SK-N-SH (cell line): ENCODE measurements around the gene CDH13.

Experiments used
- ELF1 ChIP-seq: IDR thresholded peaks from 2 replicates; pipeline ENCODE4 v1.4.0; 2012
- EP300 ChIP-seq, 2 experiments: IDR thresholded peaks; 2 replicates each; pipeline versions ENCODE4 v1.4.0 to v1.6.1; 2012; ENCODE audit warnings: borderline replicate concordance in 1 of 2, low read depth in 1 of 2, low read length in 1 of 2
- EZH2phosphoT487 ChIP-seq: fragments of 200-600 bp; sonication (generic); IDR thresholded peaks from 2 replicates; pipeline ENCODE4 v1.6.1; 2017; ENCODE audit warnings: low read depth, mixed run types, mild to moderate bottlenecking, antibody characterized with exemption, moderate library complexity, borderline replicate concordance
- GABPA ChIP-seq: IDR thresholded peaks from 2 replicates; pipeline ENCODE4 v1.4.0; 2012; ENCODE audit warnings: low read depth, mild to moderate bottlenecking
- MXI1 ChIP-seq: IDR thresholded peaks from 2 replicates; pipeline ENCODE4 v1.6.1; 2012; ENCODE audit warnings: mild to moderate bottlenecking, low read depth, low read length, improper control_type of control experiment
- NFIC ChIP-seq: IDR thresholded peaks from 2 replicates; pipeline ENCODE4 v1.4.0; 2012; ENCODE audit warnings: borderline replicate concordance
- SIN3A ChIP-seq: IDR thresholded peaks from 2 replicates; pipeline ENCODE4 v1.6.1; 2012; ENCODE audit warnings: low read depth, mild to moderate bottlenecking, low read length, moderate library complexity, borderline replicate concordance
- TF ChIP-seq, protein P1 (sequence below): fragments of 200-600 bp; sonication (generic); IDR thresholded peaks from 2 replicates; pipeline ENCODE4 v1.6.1; 2017; ENCODE audit warnings: antibody characterized with exemption, mild to moderate bottlenecking, moderate library complexity
- TF ChIP-seq, protein P2 (sequence below): IDR thresholded peaks from 2 replicates; pipeline ENCODE4 v1.6.1; 2012; ENCODE audit warnings: mild to moderate bottlenecking, low read depth, low read length, moderate library complexity
- TF ChIP-seq, protein P3 (sequence below): IDR thresholded peaks from 2 replicates; pipeline ENCODE4 v1.4.0; 2012; ENCODE audit warnings: low read depth, borderline replicate concordance

DNA sequence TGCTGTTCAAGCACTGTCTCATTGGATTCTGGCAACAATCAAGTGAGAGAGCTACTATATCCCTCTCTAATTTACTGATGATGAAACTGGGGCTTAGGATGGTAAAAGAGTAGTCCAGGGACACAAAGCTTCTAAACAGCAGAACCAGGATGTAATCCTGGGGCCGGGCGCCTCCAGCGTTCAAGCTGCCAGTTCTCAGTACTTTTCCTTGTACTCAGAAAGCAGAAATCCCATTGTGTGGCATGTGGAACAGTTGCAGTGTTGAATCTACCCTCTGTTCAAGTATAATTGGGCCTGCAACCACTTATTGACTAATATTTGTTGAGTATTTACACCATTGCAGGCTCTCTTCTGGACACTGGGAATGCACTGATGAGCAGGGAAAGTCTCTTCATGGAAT is 14.5 kb upstream of the CDH13 start:
- TF ChIP-seq EP300 (IDR thresholded peaks at IDR 0.05; ENCODE audit: borderline replicate concordance in 1 of 2, low read depth in 1 of 2, low read length in 1 of 2) (no peak), EZH2phosphoT487 (no peak), MXI1 (no peak), NFIC (no peak), GABPA (no peak), SIN3A (no peak), ELF1 (no peak)
- TF ChIP-seq, protein P1, sequence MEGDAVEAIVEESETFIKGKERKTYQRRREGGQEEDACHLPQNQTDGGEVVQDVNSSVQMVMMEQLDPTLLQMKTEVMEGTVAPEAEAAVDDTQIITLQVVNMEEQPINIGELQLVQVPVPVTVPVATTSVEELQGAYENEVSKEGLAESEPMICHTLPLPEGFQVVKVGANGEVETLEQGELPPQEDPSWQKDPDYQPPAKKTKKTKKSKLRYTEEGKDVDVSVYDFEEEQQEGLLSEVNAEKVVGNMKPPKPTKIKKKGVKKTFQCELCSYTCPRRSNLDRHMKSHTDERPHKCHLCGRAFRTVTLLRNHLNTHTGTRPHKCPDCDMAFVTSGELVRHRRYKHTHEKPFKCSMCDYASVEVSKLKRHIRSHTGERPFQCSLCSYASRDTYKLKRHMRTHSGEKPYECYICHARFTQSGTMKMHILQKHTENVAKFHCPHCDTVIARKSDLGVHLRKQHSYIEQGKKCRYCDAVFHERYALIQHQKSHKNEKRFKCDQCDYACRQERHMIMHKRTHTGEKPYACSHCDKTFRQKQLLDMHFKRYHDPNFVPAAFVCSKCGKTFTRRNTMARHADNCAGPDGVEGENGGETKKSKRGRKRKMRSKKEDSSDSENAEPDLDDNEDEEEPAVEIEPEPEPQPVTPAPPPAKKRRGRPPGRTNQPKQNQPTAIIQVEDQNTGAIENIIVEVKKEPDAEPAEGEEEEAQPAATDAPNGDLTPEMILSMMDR, result no peak
- TF ChIP-seq, protein P2, sequence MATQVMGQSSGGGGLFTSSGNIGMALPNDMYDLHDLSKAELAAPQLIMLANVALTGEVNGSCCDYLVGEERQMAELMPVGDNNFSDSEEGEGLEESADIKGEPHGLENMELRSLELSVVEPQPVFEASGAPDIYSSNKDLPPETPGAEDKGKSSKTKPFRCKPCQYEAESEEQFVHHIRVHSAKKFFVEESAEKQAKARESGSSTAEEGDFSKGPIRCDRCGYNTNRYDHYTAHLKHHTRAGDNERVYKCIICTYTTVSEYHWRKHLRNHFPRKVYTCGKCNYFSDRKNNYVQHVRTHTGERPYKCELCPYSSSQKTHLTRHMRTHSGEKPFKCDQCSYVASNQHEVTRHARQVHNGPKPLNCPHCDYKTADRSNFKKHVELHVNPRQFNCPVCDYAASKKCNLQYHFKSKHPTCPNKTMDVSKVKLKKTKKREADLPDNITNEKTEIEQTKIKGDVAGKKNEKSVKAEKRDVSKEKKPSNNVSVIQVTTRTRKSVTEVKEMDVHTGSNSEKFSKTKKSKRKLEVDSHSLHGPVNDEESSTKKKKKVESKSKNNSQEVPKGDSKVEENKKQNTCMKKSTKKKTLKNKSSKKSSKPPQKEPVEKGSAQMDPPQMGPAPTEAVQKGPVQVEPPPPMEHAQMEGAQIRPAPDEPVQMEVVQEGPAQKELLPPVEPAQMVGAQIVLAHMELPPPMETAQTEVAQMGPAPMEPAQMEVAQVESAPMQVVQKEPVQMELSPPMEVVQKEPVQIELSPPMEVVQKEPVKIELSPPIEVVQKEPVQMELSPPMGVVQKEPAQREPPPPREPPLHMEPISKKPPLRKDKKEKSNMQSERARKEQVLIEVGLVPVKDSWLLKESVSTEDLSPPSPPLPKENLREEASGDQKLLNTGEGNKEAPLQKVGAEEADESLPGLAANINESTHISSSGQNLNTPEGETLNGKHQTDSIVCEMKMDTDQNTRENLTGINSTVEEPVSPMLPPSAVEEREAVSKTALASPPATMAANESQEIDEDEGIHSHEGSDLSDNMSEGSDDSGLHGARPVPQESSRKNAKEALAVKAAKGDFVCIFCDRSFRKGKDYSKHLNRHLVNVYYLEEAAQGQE, result no peak
- TF ChIP-seq, protein P3, sequence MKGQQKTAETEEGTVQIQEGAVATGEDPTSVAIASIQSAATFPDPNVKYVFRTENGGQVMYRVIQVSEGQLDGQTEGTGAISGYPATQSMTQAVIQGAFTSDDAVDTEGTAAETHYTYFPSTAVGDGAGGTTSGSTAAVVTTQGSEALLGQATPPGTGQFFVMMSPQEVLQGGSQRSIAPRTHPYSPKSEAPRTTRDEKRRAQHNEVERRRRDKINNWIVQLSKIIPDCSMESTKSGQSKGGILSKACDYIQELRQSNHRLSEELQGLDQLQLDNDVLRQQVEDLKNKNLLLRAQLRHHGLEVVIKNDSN, result no peak
